Gastroesophageal sphincter (tissue), 3 donors: ENCODE measurements around the gene PDE8A.
"Not testable (repeated sequence)": the region's sequence is repeated elsewhere in the genome, so short reads cannot be mapped to it uniquely, and the experiment has no call there.

Experiments used
- POLR2A ChIP-seq, 2 donors: fragments of 450-650 bp; IDR thresholded peaks; one replicate each; pipeline ENCODE4 v1.6.1; 2017; ENCODE audit warnings: antibody characterized with exemption in 2 of 2, mild to moderate bottlenecking in 2 of 2, moderate library complexity in 1 of 2
- POLR2AphosphoS5 ChIP-seq: sonication (generic); formaldehyde crosslinking; IDR thresholded peaks from one replicate; pipeline ENCODE4 v1.6.1; 2017; ENCODE audit warnings: antibody characterized with exemption
- TF ChIP-seq, protein P1 (sequence below), 4 experiments: fragments of 200-600 bp in 2 of 4; fragments of 450-650 bp in 2 of 4; sonication (generic) in 1 of 4; IDR thresholded peaks; one replicate each; pipeline ENCODE4 v1.5.1; 2017 to 2019; ENCODE audit warnings: antibody characterized with exemption in 4 of 4, mild to moderate bottlenecking in 2 of 4, moderate library complexity in 2 of 4

DNA sequence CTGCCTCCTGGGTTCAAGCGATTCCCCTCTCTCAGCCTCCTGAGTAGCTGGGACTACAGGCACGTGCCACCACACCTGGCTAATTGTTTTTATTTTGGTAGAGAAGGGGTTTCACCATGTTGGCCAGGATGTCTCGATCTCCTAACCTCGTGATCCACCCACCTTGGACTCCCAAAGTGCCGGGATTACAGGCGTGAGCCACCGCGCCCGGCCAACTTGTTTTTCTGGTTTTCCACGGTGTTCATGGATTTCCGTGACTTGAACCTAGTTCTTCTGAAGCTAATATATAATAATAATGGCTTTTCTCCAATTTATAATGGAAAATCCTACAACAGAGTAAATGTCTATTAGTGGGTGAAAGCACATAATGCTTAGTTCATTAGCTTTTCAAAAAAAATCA lies 203.7 kb downstream of the PDE8A start:
- not testable (repeated sequence) for TF ChIP-seq POLR2AphosphoS5; POLR2A (IDR thresholded peaks at IDR 0.05)
- TF ChIP-seq, protein P1, sequence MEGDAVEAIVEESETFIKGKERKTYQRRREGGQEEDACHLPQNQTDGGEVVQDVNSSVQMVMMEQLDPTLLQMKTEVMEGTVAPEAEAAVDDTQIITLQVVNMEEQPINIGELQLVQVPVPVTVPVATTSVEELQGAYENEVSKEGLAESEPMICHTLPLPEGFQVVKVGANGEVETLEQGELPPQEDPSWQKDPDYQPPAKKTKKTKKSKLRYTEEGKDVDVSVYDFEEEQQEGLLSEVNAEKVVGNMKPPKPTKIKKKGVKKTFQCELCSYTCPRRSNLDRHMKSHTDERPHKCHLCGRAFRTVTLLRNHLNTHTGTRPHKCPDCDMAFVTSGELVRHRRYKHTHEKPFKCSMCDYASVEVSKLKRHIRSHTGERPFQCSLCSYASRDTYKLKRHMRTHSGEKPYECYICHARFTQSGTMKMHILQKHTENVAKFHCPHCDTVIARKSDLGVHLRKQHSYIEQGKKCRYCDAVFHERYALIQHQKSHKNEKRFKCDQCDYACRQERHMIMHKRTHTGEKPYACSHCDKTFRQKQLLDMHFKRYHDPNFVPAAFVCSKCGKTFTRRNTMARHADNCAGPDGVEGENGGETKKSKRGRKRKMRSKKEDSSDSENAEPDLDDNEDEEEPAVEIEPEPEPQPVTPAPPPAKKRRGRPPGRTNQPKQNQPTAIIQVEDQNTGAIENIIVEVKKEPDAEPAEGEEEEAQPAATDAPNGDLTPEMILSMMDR (IDR thresholded peaks at IDR 0.05) = not testable (repeated sequence)
